ENCODE results near the gene TAPBPL. TPM values are rescaled to one million over a fixed set of nuclear protein-coding genes. Genes with fewer than 3 reads are reported as not detected.

TAPBPL gene
- total and polyA plus RNA-seq, 2 of the 4 experiments (the other 2 are of a cell fraction) = 3.4 to 12.1 TPM

- H4K8ac ChIP-seq (ENCODE audit: low read depth in 2 of 2, low read length in 2 of 2) = no peak overlapping the region
- H2AK9ac ChIP-seq (replicated peaks; ENCODE audit: low read depth, low read length, poor library complexity) = no peak overlapping the region
- BruUV-seq (replicated peaks) = no TSS peak
- no peak overlapping the region for H3K14ac ChIP-seq (replicated peaks; ENCODE audit: low read depth, low read length)
- H4K20me1 ChIP-seq (ENCODE audit: insufficient read depth, low read length) = no peaks in the 10 kb centered on the region
- H2BK120ac ChIP-seq (ENCODE audit: low read depth, low read length) = no peak overlapping the region
- no peak overlapping the region for H3K4me2 ChIP-seq (ENCODE audit: low read depth, low read length)
- no peak overlapping the region for H3K4me3 ChIP-seq (ENCODE audit: insufficient read depth, low read depth, low read length)
- H3K18ac ChIP-seq (ENCODE audit: low read depth, low read length) = no peak overlapping the region
- no peaks in the 10 kb centered on the region for H3K9me3 ChIP-seq (ENCODE audit: control insufficient read depth, insufficient read depth, low read length)
- dilution Hi-C loops (cut with HindIII; ENCODE audit: low sequenced_read_pairs, unreplicated experiment) (no loop called here), in situ Hi-C loops (cut with MboI; ENCODE audit: low sequenced_read_pairs) (no loop called here), intact Hi-C loops (cut with micrococcal nuclease) (no loop called here)
- CTCF ChIA-PET = interaction anchor here (1.0 kb wide), 1 partner anchor 22 kb away, joined by 3 read pairs; no protein-coding TSS in a partner anchor
- no peak overlapping the region for H2BK5ac ChIP-seq (ENCODE audit: low read depth, low read length, poor library complexity, severe bottlenecking)
- H3K23ac ChIP-seq (ENCODE audit: low read depth, low read length) = no peak overlapping the region
- no peak overlapping the region for H4K5ac ChIP-seq (ENCODE audit: low read depth, low read length)
- no peak for ATAC-seq (ENCODE audit: low read depth)
- peaks cover 2% of the 10 kb centered on the region; the same call in 1 of the 2 replicates for H3K4me1 ChIP-seq (ENCODE audit: control insufficient read depth, insufficient read depth, low read length)
- H2BK20ac ChIP-seq (ENCODE audit: low read depth, low read length) = no peak overlapping the region
- H3K27me3 ChIP-seq (ENCODE audit: control insufficient read depth, insufficient read depth, low read length) = no peaks in the 10 kb centered on the region
- no peak overlapping the region for H2AFZ ChIP-seq (replicated peaks; ENCODE audit: low read length, poor library complexity)
- no peak overlapping the region for H2BK15ac ChIP-seq (ENCODE audit: low read depth, low read length)
- H3K36me3 ChIP-seq (ENCODE audit: control insufficient read depth, insufficient read depth, low read length) = peaks cover 15% of the 10 kb centered on the region
- POLR2A ChIA-PET (ENCODE audit: unreplicated experiment) = no interaction called here
- TF ChIP-seq SMC3 (IDR thresholded peaks at IDR 0.05; ENCODE audit: low read depth, low read length) (no peak), USF2 (IDR thresholded peaks at IDR 0.05; ENCODE audit: low read depth, low read length) (no peak), FOS (IDR thresholded peaks at IDR 0.05; ENCODE audit: low read depth, low read length) (no peak), CTCF (conservative IDR thresholded peaks at IDR 0.05; ENCODE audit: low read depth, low read length) (no peak), MAFK (IDR thresholded peaks at IDR 0.05; ENCODE audit: low read depth, low read length) (no peak), RAD21 (IDR thresholded peaks at IDR 0.05; ENCODE audit: low read length) (no peak), MXI1 (IDR thresholded peaks at IDR 0.05; ENCODE audit: borderline replicate concordance, low read depth, low read length) (no peak), ELK1 (IDR thresholded peaks at IDR 0.05; ENCODE audit: borderline replicate concordance, low read depth, low read length) (no peak)
- 60% methylated on average over 1 of the region's 9 CpGs; no CpG with 5 or more reads in 1 of the 2 experiments for WGBS, 2 experiments (ENCODE audit: extremely low coverage in 2 of 2, insufficient read length in 1 of 2)
- H2AK5ac ChIP-seq (ENCODE audit: low read depth, low read length) = no peak overlapping the region
- no peaks in the 10 kb centered on the region for H3K79me1 ChIP-seq (ENCODE audit: low read depth in 1 of 2, low read length in 2 of 2)
- H3K27ac ChIP-seq (ENCODE audit: insufficient read depth, low read length) = no peak overlapping the region
- H3K56ac ChIP-seq (ENCODE audit: extremely low read depth, insufficient read depth, low read length) = no peak overlapping the region
- no peak overlapping the region for H3K9ac ChIP-seq (ENCODE audit: low read depth, low read length)
- no peak overlapping the region for H3K4ac ChIP-seq (ENCODE audit: low read depth, low read length)
- H3K9me1 ChIP-seq (ENCODE audit: insufficient read depth, low read length) = 0 out of 2 replicates have a peak, but pooled peaks cover 2% of the 10 kb centered on the region
- no peak overlapping the region for H4K91ac ChIP-seq (ENCODE audit: insufficient read depth, low read depth, low read length)
- DNase-seq = no peak
Measured at GRCh38 chr12:6443361-6443983, 8.4 kb upstream of the TAPBPL start.
